Stimulated activated CD8-positive, alpha-beta memory T cell treated with anti-CD3 and anti-CD28 coated beads, Interleukin-7, amount 100 ng/mL, for 24 hours (primary cell): ENCODE measurements around the gene KRTAP4-6.
"Not testable (repeated sequence)": the region's sequence is repeated elsewhere in the genome, so short reads cannot be mapped to it uniquely, and the experiment has no call there.

ENCODE experiments used
- DNase-seq: peaks from one replicate; pipeline ENCODE4 v3.0.0-alpha.2; 2020; ENCODE audit warnings: low read depth

The KRTAP4-6 gene

DNA sequence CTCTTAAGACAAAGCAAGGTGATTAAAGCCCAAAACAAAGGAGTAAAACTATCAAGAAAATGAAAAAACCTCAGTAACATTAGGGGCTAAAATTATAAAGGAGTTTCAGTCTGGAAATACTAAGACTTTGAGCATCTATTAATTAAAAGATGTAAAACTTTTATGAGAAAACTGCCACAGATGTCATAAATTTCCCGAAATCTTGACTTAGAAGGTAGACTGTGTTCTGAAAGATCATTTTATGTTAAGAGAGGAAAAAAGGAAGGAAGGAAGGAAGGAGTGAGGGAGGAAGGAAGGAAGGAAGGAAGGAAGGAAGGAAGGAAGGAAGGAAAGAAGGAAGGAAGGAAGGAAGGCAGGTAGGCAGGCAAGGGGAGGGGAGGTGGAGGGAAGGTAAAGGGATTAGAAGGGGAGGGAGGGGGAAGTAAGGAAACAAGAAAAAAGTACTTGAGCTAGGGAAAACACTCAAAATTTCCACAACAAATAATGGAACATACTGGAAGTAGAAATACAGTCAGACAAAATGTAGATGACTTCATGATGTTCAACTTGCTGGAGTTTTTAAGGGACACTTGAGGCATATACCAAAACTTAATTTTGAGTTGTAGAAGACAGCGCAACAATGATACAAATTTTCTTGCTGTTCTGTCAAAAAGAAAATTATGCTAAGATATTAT, 7.3 kb upstream of the KRTAP4-6 start:
- DNase-seq: no peak

DNA sequence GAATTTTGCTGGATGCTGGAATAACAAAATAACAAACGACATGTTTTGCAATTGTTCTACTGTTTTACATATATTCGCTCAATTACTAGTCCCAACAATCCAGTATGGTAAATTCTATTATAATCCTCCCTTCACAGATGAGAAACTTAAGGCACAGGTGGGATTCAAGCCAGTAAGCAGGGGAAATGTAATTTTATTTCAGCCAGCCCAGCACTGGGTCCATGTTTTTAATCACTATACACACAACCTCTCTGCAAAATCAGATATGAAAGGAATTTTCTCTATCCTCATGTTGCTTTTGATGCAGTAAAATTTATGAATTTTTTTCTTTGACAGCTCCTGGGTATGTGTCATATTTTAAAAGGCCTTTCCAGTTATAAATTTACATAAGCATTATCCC, 4.9 kb upstream of the KRTAP4-6 start:
- no peak for DNase-seq

DNA sequence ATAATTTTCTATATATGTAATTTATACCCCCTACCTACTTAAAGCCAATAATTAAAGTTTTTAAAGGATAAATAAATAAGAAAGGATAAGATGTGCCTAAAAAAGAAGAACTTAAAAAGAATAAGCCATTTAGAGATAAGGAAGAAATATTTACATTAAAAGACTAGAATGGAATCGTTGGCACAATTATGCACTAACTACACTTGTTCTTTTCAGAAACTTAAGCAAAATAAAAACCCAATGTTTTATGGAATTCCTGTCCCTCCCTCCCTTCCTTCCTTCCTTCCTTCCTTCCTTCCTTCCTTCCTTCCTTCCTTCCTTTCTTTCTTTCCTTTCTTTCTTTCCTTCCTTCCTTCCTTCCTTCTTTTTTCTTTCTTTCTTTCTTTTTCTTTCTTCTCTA, 4.5 kb upstream of the KRTAP4-6 start:
- no peak for DNase-seq

DNA sequence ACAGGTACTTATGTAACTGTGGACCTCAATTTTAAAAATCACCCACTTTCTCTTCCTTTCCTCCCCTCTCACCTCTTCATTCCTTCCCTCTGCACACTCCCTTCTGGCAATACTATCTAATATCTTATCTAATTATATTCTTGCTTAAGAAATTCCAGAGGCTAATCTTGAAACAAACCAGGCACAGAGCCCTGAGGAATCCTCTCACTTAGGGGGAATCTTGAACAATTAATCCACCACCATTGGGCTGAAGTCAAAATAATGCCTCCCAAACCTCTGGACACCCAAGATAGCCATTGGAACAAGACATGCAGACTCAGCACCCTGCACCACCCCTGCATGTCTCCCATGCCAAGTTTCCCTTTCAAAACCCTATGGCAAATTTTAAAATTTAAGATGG, 1.0 kb upstream of the KRTAP4-6 start:
- no peak for DNase-seq

DNA sequence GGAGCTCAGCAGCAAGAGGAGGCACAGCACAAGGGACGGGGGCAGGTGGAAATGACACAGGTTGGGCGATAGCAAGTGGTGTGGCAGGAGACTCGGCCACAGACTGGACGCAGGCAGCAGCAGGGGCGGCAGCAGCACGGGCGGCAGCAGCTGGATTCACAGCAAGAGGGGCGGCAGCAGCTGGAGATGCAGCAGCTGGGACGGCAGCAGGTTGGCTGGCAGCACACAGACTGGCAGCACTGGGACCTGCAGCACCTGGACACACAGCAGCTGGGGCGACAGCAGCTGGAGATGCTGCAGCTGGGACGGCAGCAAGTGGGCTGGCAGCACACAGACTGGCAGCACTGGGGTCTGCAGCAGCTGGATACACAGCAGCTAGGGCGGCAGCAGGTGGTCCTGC, 479 bp downstream of the KRTAP4-6 start:
- DNase-seq: not testable (repeated sequence)

DNA sequence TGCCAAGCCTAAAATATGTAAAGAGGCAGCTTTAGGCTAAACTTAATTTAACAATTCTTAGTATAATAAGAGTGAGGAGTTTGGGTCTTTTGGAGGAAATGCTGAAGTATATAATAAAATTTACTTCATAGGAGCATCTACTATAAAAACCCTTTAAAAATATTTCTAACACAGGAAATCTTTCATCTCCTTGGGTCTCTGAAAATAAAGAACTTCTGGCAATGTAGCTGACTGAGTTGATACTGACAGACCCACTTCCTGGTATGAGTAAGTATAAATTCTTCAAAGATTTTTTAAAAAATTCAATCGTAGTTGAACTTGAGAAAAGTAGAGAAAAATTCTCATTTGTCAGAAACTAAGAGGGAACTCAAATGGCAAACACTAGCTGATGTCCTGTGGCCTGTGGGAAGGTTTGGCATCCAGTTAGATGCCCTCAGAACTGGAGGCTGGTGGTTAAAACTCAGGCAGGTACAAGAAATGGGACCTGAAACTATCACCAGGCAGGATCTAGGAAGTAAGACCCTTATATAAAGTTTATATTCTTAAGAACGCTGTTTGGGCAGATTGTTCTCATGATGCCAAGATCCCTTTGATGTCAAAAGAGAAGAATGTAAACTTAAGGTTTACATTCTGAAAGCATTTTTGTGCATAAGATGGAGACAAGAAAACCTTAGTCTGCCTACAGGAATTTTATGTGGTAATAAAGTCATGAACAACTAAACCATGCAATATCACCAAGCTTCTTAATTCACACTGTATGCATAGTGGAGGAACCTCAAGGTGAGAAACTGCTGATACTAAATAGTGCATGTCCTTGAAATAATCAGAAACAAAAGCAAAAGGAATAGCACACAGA, 6.2 kb downstream of the KRTAP4-6 start:
- DNase-seq: no peak

DNA sequence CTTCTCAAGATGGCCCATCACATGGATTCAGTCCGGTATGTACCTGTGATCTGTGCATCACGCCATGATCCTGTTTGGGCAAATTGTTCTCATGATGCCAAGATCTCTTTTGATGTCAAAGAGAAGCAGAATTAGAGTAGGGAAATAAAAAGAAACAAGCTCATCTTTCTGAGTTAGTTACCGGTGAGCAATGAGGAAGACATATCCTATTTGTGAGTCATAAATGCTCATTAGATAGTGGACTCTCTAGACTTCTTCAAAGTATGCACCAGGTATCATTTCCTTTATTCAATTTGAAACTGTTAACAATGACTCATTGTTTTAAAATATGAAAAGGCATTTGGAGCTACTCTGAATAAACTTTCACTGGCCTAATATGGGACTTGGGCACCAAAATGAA, 8.4 kb downstream of the KRTAP4-6 start:
- no peak for DNase-seq

DNA sequence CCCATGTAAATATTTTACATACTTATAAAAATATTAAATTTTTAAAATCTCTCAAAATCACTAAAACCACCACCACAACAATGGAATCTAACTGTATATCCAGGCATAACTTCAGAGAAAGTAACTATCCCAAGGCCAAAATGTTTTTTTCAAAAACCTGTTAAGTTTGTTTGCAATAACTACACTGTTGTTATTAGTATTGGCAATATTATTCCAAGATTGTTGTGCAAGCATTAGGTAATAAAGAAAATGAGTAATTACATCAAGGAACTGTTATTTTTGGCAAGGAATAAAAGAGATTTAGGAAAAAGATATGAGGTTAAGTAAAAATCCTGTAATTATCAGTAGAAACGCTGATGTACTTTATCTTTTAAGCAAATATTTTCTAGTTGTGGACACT, 13.0 kb downstream of the KRTAP4-6 start:
- DNase-seq: no peak

DNA sequence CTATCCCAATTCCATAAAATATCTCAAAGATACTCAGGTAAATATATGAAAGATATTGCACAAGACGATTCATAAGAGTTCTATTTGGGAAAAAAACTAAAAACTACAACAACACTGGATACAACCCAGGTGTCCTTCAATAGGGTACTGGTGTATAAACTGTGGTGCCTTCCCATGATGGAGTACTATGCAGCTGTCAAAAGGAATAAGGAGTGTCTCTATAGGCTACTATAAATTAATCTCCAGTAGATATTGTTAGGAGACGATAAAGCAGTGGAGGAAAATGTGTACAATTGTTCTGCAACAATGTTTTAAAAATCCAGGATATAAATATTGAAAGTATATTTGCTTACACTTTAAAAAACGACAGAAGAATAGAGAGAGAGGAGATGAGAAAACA, 13.9 kb downstream of the KRTAP4-6 start:
- no peak for DNase-seq

DNA sequence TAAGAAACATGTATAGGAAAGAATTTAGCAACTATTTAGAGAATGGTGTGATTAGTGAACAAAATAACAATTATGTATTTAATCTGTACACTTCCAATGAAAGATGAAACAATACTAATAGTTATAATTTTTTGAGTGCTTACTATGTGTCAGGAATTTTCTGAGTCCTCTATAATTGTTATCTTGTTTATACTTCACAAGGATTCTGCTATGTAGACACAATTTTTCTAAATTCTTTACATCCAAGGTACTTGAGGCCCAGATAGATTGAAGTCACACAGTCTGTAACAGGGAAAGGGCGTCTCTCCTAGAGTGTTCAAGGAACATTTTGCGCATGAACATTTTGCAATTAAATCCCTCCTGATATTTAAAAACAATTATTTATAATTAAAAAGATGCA, 15.3 kb downstream of the KRTAP4-6 start:
- no peak for DNase-seq

DNA sequence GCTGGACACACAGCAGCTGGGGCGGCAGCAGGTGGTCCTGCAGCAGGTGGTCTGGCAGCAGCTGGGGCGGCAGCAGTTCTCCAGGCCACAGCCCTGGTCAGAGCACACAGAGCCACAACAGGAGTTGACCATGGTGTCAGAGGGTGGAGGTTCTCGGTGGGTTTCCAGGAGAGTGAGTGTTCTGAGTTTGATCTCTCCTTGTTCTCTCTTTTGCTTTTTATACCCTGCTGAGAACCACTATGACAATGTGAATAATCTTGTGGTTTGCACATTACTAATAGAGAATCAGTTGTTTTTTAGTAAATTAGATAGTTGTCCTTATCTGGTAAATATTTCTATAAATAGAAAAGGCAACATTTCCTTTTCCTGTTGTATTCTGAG, 16.4 kb downstream of the KRTAP4-6 start, which contains the start of gene KRTAP4-12:
Gene KRTAP4-12, minus strand, starts transcription at position 192 of the 381 bp plus-strand sequence. Its CDS starts 60 bp downstream, at position 132.
- DNase-seq: not testable (repeated sequence)

DNA sequence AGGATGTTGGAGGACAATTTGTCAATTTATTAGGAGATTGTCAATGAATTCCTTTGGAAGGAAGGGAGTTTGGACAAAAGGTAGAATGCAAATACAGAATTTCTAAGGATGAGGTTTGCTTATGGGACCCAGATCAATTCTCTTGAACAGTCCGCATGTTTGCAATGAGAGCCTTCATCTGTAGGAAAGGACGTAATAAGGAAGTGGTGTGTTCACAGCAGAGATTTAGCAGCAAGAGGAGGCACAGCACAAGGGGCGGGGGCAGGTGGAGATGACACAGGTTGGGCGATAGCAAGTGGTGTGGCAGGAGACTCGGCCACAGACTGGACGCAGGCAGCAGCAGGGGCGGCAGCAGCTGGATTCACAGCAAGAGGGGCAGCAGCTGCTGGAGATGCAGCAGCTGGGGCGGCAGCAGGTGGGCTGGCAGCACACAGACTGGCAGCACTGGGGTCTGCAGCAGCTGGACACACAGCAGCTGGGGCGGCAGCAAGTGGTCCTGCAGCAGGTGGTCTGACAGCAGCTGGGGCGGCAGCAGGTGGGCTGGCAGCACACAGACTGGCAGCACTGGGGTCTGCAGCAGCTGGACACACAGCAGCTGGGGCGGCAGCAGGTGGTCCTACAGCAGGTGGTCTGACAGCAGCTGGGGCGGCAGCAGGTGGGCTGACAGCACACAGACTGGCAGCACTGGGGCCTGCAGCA, 16.9 kb downstream of the KRTAP4-6 start:
- not testable (repeated sequence) for DNase-seq

DNA sequence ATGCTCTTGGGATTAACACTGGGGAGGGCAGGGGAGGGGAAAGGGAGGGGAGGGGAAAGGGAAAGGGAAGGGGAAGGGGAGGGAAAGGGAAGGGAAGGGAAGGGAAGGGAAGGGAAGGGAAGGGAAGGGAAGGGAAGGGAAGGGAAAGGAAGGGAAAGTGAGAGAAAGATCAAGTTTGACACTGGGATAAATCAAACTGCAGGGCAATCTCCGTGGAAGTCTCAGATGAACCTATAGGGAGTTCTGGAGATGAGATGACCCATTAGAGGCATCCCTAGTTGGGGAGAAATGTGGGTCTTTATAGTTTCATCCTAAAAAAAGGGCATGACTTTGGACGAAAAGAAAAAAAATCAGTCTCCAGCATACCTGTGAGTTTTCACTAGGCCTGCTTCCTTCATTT, 18.6 kb downstream of the KRTAP4-6 start:
- DNase-seq: no peak

DNA sequence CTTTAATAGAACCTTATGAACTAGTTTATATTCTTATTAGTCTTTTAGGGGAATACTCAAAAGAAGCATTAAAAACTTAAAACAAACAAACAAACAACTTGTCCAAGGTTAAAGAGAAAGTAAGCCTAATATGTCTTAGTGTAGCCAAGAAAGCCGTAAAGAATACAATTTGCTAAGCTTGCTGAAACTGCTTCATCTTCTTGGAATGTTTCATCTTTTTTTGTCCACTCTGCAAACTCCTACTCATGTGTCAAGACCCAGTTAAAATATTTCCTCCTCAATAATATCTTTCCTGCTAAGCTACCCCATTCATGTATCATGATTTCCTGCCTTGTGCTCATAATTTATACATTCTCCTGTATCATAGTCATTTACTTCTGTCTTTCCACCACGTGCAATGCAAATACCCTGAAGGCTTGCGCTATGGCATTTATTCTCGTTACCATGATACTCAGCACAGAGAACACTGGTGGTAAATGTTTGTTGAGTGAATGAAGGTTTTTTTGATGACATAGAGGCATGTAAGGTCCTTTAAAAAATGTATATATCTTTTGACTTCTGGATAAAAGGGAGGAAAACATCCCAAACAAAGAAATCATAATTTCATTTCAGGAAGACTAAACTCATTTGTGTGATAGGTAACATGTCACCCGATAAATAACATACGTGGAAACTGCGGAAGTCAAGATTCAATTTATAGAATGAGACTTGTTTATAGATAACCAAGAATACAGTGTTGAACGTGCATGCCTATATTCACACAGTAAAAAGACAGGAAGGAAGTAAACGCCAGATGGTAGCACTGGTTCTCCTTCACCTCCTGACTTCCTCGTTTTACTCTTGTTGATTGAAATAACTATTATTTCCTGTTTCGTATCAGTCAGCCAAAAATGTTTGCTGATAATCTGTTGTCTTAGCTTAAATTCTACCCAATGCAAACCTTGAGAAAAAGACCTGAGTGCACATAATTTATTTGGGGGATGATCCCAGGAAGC, 20.4 kb downstream of the KRTAP4-6 start:
- not testable (repeated sequence) for DNase-seq

DNA sequence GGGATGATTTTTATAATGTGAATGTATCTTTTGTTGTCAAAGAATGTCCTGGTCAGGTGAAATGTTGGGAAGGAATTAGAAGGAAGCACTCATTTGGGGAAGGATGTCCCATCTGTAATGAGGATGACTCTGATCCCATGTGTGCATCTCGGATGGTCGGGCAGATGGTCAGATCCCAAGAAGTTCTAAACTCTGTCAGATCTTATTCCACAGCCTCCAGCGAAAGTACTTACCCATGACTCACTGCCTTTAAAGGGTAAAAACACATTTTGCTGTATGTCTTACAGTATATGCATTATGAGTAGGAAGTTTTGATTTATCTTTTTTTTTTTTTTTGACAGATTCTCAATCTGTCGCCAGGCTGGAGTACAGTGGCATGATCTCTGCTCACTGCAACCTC, 21.6 kb downstream of the KRTAP4-6 start:
- no peak for DNase-seq

DNA sequence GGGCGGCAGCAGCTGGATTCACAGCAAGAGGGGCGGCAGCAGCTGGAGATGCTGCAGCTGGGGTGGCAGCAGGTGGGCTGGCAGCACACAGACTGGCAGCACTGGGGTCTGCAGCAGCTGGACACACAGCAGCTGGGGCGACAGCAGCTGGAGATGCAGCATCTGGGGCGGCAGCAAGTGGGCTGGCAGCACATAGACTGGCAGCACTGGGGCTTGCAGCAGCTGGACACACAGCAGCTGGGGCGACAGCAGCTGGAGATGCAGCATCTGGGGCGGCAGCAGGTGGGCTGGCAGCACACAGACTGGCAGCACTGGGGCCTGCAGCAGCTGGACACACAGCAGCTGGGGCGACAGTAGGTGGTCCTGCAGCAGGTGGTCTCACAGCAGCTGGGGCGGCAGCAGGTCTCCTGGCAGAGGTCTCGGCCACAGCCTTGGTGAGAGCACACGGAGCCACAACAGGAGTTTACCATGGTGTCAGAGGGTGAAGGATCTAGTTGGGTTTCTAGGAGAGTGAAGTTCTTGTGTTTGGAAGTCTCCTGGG, 22.4 kb downstream of the KRTAP4-6 start, which contains the start of gene KRTAP4-11:
Gene KRTAP4-11, minus strand, starts transcription at position 528 of the 541 bp plus-strand sequence. Its CDS starts 58 bp downstream, at position 470.
- DNase-seq: not testable (repeated sequence)

DNA sequence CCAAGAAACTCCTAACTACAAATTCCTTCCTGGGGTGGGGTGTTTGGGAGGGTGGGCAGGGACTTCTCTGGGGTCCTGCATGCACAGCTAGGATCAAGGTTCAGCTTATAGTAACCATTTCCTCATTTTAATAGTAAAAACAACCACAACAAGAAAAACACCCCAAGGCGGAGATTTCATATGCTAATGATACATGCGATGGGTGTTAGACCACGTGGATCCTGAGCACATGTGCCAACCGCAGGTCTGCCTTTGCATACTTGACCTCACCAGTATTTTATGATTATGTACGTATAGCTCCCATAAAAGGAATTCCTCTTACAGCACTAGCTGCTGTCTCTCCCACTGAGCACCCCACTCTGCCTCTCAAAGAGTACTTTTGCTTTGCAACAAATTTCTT, 24.0 kb downstream of the KRTAP4-6 start:
- DNase-seq: no peak

DNA sequence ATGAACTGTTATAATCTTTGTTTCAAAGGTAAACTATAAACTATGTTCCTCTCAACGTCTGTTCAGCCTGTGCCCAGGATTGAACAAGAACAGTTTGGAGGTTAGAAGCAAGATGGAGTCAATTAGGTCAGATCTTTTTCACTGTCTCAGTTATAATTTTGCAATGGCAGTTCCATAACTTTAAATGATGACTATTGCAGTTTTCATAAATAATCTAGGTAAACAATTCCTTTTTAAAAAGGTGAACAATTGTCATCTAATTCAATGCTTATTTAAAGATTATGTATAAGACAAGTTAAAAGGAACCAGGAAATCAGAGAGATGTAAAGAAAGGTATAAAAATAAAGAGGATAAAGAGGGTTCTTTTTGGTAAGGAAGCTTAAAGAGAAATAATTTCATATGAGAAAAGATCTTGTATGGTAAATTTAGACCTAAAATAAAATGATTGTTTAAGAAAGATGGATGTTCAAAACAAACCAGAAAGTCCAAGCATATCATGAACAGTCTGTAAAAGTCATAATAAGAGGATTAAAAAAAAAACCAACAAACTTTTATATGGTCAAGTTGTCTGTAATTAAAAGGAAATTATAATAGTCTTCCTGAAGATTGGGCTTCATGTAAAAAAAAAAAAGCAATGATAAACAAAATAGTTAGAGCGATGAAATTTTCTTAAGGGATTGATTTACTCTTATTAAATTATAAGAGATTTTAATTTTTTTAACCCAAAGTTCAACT, 29.0 kb downstream of the KRTAP4-6 start:
- DNase-seq: no peak

DNA sequence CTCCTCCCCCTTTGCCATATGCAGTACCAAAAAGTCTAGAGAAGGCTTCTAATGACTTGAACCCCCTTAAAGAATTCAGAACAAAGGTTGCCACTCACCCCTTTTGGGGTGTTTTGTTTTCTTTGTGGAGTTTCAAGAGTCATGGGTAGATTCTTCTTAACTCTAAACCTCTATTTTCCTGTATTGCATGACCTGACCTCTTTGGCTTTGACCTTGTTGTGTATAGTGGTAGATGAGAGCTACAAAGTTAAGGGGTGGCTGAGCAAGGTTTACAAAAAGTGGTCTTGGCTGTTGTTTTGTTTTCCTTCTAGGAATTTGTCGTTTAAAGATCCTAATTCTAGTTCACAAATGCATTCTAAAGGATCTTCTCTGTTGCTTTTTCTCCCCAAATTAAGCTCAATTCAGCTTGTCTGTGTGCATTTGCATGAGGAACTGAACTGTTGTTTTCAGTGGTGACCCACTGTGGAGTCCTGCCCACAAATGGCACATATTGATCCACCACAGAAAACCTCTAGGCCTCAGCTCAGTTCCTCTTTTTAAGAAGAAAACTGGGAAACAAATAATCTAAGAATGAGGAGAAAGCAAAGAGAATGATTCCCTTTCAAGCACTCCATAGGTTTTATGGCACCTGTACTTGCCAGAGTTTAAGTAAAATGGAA, 31.5 kb downstream of the KRTAP4-6 start:
- DNase-seq: not testable (repeated sequence)

DNA sequence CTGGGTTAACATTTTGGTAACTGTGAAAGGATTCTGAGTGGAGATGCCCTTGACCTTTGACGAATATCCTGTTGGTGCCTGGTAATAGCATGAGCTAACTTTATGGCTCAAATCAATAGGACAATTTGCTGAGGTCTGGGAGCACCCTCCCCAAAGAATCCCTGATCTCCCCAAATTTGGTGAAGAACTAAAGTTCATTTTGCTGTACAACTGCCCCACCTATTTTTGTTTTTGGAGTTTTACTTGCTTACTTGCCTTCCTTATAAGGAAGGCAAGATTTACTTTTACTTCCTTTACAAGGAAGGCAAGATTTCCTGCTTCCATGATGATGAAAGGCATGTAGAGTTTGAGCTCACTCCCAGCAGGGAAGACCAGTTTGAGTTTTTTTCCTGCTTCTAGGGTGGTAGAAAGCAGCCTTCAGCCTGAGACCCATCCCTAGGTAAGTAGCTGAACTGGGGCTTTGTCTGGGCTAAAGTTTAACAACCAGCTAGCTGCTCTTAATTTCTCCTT, 32.3 kb downstream of the KRTAP4-6 start:
- DNase-seq: no peak
